Measurements from ENCODE around the gene MROH7.

Gene MROH7

GRCh38 chr1:54736685-54737084 is 95.1 kb downstream of the MROH7 start:
- H3K4me3 ChIP-seq (ENCODE audit: low read depth, low read length): no peak overlapping the region
- POLR2A ChIA-PET: no interaction called here
- TF ChIP-seq CTCF (IDR thresholded peaks at IDR 0.05; ENCODE audit: insufficient read depth, low read length, missing control alignments): no peak
- CTCF ChIA-PET: no interaction called here
- DNase-seq (ENCODE audit: low read depth, low spot score): no peak

GRCh38 chr1:54738244-54738643 is 96.7 kb downstream of the MROH7 start:
- TF ChIP-seq CTCF (IDR thresholded peaks at IDR 0.05; ENCODE audit: insufficient read depth, low read length, missing control alignments): no peak
- DNase-seq (ENCODE audit: low read depth, low spot score): no peak
- ChIA-PET CTCF (no interaction called here), POLR2A (no interaction called here)
- no peak overlapping the region for H3K4me3 ChIP-seq (ENCODE audit: low read depth, low read length)

- no peak for TF ChIP-seq CTCF (IDR thresholded peaks at IDR 0.05; ENCODE audit: insufficient read depth, low read length, missing control alignments)
- no peak for DNase-seq (ENCODE audit: low read depth, low spot score)
- POLR2A ChIA-PET: no interaction called here
- no peak overlapping the region for H3K4me3 ChIP-seq (ENCODE audit: low read depth, low read length)
- CTCF ChIA-PET: no interaction called here
Measured at GRCh38 chr1:54741531-54741930, 99.9 kb downstream of the MROH7 start.

GRCh38 chr1:54742282-54742681 is 100.7 kb downstream of the MROH7 start:
- no peak for DNase-seq (ENCODE audit: low read depth, low spot score)
- no peak overlapping the region for H3K4me3 ChIP-seq (ENCODE audit: low read depth, low read length)
- no peak for TF ChIP-seq CTCF (IDR thresholded peaks at IDR 0.05; ENCODE audit: insufficient read depth, low read length, missing control alignments)
- ChIA-PET POLR2A (no interaction called here), CTCF (interaction anchor here (1.1 kb wide), 1 partner anchor 14 kb away, joined by 3 read pairs; no protein-coding TSS in a partner anchor)

- CTCF ChIA-PET: interaction anchor here (1.1 kb wide), 1 partner anchor 13 kb away, joined by 3 read pairs; no protein-coding TSS in a partner anchor
- no peak for TF ChIP-seq CTCF (IDR thresholded peaks at IDR 0.05; ENCODE audit: insufficient read depth, low read length, missing control alignments)
- POLR2A ChIA-PET: no interaction called here
- H3K4me3 ChIP-seq (ENCODE audit: low read depth, low read length): no peak overlapping the region
- no peak for DNase-seq (ENCODE audit: low read depth, low spot score)
Measured at GRCh38 chr1:54743416-54744226, 102.0 kb downstream of the MROH7 start.

- H3K4me3 ChIP-seq (ENCODE audit: low read depth, low read length): no peak overlapping the region
- ChIA-PET CTCF (no interaction called here), POLR2A (no interaction called here)
- no peak for TF ChIP-seq CTCF (IDR thresholded peaks at IDR 0.05; ENCODE audit: insufficient read depth, low read length, missing control alignments)
- no peak for DNase-seq (ENCODE audit: low read depth, low spot score)
Measured at GRCh38 chr1:54744696-54745095, 103.1 kb downstream of the MROH7 start.
